Ramos (cell line): Measurements from ENCODE around the gene TMEM108.

Experiments used
- in situ Hi-C: fragments of 300-500 bp; cut with MboI; formaldehyde crosslinking; loops from one replicate; pipeline ENCODE4 v1.14.3; 2022; ENCODE audit warnings: low sequenced_read_pairs; ENCODE audit not compliant: unreplicated experiment

The TMEM108 gene

GRCh38 chr3:133374708-133375402 is 336.7 kb downstream of the TMEM108 start:
- in situ Hi-C loops = loop anchor here (25.0 kb wide), 1 partner anchor 638 kb away; no protein-coding TSS in a partner anchor

GRCh38 chr3:133375403-133375745 is 337.2 kb downstream of the TMEM108 start:
- in situ Hi-C loops = loop anchor here (25.0 kb wide), 1 partner anchor 638 kb away; no protein-coding TSS in a partner anchor

- in situ Hi-C loops = loop anchor here (25.0 kb wide), 1 partner anchor 640 kb away; no protein-coding TSS in a partner anchor
Measured at GRCh38 chr3:133376810-133377209, 338.6 kb downstream of the TMEM108 start.

GRCh38 chr3:133377396-133377795 is 339.2 kb downstream of the TMEM108 start:
- in situ Hi-C loops = loop anchor here (25.0 kb wide), 1 partner anchor 640 kb away; no protein-coding TSS in a partner anchor

- in situ Hi-C loops = loop anchor here (25.0 kb wide), 1 partner anchor 643 kb away; no protein-coding TSS in a partner anchor
Measured at GRCh38 chr3:133379926-133380325, 341.7 kb downstream of the TMEM108 start.

DNA sequence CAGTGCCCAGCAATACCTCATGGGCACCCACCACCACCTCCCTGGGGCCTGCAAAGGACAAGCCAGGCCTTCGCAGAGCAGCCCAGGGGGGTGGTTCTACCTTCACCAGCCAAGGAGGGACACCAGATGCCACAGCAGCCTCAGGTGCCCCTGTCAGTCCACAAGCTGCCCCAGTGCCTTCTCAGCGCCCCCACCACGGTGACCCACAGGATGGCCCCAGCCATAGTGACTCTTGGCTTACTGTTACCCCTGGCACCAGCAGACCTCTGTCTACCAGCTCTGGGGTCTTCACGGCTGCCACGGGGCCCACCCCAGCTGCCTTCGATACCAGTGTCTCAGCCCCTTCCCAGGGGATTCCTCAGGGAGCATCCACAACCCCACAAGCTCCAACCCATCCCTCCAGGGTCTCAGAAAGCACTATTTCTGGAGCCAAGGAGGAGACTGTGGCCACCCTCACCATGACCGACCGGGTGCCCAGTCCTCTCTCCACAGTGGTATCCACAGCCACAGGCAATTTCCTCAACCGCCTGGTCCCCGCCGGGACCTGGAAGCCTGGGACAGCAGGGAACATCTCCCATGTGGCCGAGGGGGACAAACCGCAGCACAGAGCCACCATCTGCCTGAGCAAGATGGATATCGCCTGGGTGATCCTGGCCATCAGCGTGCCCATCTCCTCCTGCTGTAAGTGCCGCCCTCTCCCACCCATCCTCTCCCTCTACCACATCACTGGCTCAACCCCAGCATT is 342.5 kb downstream of the TMEM108 start:
- in situ Hi-C loops = loop anchor here (25.0 kb wide), 1 partner anchor 643 kb away; no protein-coding TSS in a partner anchor

DNA sequence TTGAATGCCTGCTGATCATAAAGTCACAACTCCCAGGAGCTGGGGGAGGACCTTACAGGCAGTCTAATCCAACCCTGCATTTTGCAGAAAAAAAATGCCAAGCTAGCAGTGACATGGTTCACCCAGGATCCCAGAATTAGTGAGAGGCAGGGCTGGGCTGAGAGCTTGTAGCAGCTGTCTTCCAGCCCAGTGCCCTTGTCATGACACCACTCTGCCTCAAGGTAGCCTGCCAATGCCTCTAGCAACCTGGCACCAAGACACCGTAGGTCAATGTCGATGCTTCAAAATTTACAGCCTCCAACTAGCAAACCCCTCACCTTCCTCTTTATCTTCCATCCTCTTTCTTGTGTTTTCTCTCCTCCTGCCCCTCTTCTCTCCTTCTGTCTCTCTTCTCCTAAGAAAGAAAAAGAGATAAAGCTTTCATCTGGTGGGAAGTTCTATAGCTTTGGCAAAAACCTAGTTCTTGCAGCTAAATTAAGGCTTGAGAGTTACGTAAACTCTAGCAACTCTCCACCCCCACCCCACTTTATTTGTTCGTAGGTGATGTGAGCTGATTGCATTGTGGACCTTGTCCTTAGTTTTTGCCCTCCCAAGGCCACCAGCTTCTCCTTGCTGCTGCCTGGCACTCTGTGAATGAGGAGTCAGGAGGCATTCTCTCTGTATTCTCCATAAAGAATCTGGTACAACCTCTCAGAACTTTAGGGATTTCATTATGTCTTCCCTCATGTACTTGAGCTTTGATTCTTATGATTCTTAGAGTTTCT is 343.3 kb downstream of the TMEM108 start:
- in situ Hi-C loops = loop anchor here (25.0 kb wide), 1 partner anchor 644 kb away; no protein-coding TSS in a partner anchor

- in situ Hi-C loops = loop anchor here (25.0 kb wide), 1 partner anchor 646 kb away; no protein-coding TSS in a partner anchor
Measured at GRCh38 chr3:133383175-133383574, 345.0 kb downstream of the TMEM108 start.

DNA sequence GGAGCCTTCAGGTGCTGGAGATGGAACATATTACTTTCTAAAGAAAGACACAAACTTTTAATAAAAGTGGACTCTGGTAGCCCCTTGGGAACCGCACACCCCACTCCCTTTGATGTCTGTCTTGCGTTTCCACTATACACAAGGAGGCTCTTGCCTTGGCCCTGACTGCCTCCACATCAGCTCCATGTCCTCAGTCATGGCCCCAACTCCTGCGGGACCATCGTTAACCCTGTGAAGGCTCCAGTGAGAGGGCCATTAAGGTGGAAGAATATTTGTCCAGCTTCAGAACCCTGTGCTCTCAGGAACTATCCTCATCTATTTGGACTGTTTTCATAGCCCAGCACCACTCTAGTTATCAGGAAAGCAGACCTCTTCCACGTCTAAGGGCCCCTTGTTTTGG is 345.6 kb downstream of the TMEM108 start:
- in situ Hi-C loops = loop anchor here (25.0 kb wide), 1 partner anchor 646 kb away; no protein-coding TSS in a partner anchor

GRCh38 chr3:133384331-133385027 is 346.3 kb downstream of the TMEM108 start:
- in situ Hi-C loops = loop anchor here (25.0 kb wide), 1 partner anchor 647 kb away; no protein-coding TSS in a partner anchor

DNA sequence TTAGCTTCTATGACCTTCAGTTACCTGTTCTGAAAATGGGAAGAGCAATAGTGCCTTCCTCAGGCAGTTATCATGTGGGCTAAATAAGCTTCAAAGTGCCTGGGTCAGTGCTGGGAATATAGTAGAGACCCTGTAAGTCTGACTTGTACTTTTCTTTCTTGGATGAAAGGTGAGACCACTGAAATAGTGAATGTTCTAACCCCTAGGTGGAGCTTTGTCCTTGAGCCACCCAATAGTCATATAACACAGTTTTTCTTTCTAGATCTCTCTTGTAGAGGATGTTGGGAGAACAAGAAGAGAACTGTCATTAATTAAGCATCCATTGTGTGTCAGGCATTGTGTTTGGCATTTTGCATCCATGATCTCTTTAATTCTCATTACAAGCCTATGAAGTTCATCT is 348.7 kb downstream of the TMEM108 start:
- in situ Hi-C loops = loop anchor here (25.0 kb wide), 1 partner anchor 650 kb away; no protein-coding TSS in a partner anchor

GRCh38 chr3:133387341-133387740 is 349.1 kb downstream of the TMEM108 start:
- in situ Hi-C loops = loop anchor here (25.0 kb wide), 1 partner anchor 650 kb away; no protein-coding TSS in a partner anchor

- in situ Hi-C loops = loop anchor here (25.0 kb wide), 1 partner anchor 652 kb away; no protein-coding TSS in a partner anchor
Measured at GRCh38 chr3:133388696-133389395, 350.7 kb downstream of the TMEM108 start.

- in situ Hi-C loops = loop anchor here (25.0 kb wide), 1 partner anchor 653 kb away; no protein-coding TSS in a partner anchor
Measured at GRCh38 chr3:133390715-133391114, 352.5 kb downstream of the TMEM108 start.

GRCh38 chr3:133393204-133393603 is 355.0 kb downstream of the TMEM108 start:
- in situ Hi-C loops = loop anchor here (25.0 kb wide), 1 partner anchor 656 kb away; no protein-coding TSS in a partner anchor

GRCh38 chr3:133393691-133394474 is 355.7 kb downstream of the TMEM108 start:
- in situ Hi-C loops = loop anchor here (25.0 kb wide), 1 partner anchor 657 kb away; no protein-coding TSS in a partner anchor

- in situ Hi-C loops = loop anchor here (25.0 kb wide), 1 partner anchor 657 kb away; no protein-coding TSS in a partner anchor
Measured at GRCh38 chr3:133394561-133395311, 356.5 kb downstream of the TMEM108 start.
